ENCODE data around the gene LIPN.

DNA sequence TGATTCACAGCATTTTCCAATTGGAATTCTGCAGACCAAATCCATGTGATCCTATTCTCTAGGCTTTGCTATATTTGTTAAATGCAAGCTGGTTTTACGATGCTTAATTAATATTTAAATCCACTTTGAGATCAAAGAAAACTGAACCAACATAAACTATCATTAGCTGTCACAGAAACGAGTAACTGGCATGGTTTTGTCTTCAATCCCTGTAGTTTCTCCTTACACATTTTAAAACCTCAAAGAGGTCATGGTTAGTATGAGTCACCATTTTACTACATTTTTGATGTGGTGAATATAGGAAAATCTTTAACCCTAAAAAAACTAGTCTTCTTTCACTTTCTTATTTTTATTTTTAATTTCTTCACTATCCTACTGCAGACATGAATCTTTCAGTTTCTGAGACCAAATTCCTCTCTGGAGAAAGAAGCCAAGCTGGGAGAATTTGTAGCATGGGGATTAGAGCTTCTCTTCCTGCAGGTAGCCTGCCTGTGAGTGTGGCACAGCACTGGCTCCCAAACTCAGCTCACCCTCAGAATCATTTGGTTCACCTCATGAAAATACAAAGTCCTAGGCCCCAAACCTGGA lies 34.0 kb downstream of the LIPN start:
- TF ChIP-seq, protein P1, sequence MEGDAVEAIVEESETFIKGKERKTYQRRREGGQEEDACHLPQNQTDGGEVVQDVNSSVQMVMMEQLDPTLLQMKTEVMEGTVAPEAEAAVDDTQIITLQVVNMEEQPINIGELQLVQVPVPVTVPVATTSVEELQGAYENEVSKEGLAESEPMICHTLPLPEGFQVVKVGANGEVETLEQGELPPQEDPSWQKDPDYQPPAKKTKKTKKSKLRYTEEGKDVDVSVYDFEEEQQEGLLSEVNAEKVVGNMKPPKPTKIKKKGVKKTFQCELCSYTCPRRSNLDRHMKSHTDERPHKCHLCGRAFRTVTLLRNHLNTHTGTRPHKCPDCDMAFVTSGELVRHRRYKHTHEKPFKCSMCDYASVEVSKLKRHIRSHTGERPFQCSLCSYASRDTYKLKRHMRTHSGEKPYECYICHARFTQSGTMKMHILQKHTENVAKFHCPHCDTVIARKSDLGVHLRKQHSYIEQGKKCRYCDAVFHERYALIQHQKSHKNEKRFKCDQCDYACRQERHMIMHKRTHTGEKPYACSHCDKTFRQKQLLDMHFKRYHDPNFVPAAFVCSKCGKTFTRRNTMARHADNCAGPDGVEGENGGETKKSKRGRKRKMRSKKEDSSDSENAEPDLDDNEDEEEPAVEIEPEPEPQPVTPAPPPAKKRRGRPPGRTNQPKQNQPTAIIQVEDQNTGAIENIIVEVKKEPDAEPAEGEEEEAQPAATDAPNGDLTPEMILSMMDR (IDR thresholded peaks at IDR 0.05; ENCODE audit: low read depth, low read length, missing input control), result no peak
- TF ChIP-seq GABPA (IDR thresholded peaks at IDR 0.05 in 1 of 2, conservative IDR thresholded peaks at IDR 0.05 in 1 of 2) (no peak), TAF1 (conservative IDR thresholded peaks at IDR 0.05) (no peak), YY1 (IDR thresholded peaks at IDR 0.05) (no peak), SP1 (IDR thresholded peaks at IDR 0.05) (no peak), JUND (IDR thresholded peaks at IDR 0.05) (no peak), RAD21 (IDR thresholded peaks at IDR 0.05) (no peak), NR2F2 (IDR thresholded peaks at IDR 0.05) (no peak), HNF4A (conservative IDR thresholded peaks at IDR 0.05) (no peak), MAX (IDR thresholded peaks at IDR 0.05) (no peak)
- TF ChIP-seq, protein P2, sequence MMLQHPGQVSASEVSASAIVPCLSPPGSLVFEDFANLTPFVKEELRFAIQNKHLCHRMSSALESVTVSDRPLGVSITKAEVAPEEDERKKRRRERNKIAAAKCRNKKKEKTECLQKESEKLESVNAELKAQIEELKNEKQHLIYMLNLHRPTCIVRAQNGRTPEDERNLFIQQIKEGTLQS (IDR thresholded peaks at IDR 0.05), result no peak
- TF ChIP-seq, protein P3, sequence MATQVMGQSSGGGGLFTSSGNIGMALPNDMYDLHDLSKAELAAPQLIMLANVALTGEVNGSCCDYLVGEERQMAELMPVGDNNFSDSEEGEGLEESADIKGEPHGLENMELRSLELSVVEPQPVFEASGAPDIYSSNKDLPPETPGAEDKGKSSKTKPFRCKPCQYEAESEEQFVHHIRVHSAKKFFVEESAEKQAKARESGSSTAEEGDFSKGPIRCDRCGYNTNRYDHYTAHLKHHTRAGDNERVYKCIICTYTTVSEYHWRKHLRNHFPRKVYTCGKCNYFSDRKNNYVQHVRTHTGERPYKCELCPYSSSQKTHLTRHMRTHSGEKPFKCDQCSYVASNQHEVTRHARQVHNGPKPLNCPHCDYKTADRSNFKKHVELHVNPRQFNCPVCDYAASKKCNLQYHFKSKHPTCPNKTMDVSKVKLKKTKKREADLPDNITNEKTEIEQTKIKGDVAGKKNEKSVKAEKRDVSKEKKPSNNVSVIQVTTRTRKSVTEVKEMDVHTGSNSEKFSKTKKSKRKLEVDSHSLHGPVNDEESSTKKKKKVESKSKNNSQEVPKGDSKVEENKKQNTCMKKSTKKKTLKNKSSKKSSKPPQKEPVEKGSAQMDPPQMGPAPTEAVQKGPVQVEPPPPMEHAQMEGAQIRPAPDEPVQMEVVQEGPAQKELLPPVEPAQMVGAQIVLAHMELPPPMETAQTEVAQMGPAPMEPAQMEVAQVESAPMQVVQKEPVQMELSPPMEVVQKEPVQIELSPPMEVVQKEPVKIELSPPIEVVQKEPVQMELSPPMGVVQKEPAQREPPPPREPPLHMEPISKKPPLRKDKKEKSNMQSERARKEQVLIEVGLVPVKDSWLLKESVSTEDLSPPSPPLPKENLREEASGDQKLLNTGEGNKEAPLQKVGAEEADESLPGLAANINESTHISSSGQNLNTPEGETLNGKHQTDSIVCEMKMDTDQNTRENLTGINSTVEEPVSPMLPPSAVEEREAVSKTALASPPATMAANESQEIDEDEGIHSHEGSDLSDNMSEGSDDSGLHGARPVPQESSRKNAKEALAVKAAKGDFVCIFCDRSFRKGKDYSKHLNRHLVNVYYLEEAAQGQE (IDR thresholded peaks at IDR 0.05), result no peak
